Camera-type eye (tissue), 1 donor: ENCODE data around the gene RPS15. TPM values are rescaled to one million over a fixed set of nuclear protein-coding genes. Genes with fewer than 3 reads are reported as not detected.

Experiments used
- total RNA-seq: library from RNA; depleted of rRNA; stranded (reverse); fragments of >200 nt; gene quantifications from one replicate; pipeline ENCODE4 v1.2.3, GENCODE V29; 2014

RPS15 gene
- total RNA-seq, result 926 TPM

DNA sequence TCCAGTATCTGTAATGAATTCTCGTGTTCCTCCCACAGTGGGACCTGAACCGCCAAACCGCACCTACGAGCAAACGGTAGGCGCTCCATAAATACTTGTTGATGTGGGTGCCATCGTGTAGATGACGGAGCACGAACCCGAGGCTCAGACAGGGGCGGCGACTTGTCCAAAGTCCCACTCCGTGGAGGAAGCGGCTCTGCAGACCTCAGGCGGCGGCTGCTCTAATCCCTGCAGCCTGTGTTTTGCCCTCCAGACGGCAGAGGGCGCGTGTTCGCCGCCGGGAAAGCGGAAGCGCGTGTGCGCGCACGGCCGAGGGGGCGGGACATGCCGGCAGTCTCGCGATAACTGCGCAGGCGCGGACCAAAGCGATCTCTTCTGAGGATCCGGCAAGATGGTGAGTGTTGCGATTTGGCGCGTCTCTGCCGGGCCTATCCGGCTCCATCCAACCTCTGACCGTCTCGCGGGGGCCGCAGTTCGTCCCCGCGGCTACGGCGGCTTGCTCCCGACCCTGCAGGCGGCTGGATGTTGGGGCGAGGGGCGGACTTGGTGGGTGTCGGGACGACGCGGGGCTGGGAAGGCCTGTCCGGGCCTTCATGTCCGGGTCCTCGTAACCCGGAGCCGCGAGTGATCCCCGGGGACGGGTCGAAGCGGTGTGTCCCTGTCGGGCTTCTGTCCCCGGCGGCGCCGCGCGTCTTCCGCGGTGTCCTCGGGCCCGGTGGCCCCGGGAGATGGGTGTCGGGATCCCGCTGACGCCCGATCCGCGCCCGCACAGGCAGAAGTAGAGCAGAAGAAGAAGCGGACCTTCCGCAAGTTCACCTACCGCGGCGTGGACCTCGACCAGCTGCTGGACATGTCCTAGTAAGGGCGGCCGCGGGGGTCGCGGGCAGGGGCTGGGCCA is at the start of gene RPS15:
Gene RPS15 (plus strand): TSS at position 362 of the 898 bp plus-strand sequence. CDS start 30 bp downstream, at position 392.

DNA sequence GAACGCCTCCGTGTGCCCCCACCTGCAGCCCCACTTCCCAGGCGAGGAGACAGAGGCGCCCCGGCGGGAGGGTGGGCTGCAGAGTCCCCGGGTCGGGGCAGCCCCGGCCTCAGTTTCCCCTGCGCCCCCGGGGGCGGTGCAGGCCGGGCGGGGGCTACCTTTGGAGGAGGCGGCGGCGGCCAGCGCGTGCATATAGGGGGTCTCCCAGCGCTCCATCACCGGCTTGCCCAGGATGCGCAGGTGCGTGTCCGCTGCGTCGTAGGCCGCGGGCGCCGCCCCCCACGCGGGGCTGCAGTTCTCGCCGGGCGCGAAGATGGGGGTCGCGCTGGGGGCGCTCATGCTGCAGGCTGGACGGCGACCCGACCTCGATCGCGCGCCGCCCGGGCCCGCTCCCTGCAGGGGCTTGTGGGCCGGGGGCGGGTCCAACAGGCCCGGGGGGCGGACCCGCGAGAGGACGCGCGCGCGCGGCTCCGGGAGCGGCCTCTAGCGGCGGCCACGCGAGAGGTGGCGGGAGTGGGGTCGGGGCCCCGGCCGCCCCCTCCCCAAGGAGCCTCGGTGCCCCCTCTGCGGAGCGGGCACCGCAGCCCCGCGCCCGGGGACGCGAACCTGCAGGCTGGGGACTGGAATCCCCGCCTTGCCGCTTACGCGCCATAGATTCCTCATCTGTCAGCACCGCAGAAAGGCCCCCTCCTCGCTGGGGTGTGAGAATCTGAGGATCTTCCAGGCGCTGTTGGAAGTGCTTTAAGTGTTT is 36.9 kb upstream of the RPS15 start, which contains the start of gene GAMT:
Gene GAMT (minus strand): TSS at position 405 of the 751 bp plus-strand sequence. CDS start 66 bp downstream, at position 339.

DNA sequence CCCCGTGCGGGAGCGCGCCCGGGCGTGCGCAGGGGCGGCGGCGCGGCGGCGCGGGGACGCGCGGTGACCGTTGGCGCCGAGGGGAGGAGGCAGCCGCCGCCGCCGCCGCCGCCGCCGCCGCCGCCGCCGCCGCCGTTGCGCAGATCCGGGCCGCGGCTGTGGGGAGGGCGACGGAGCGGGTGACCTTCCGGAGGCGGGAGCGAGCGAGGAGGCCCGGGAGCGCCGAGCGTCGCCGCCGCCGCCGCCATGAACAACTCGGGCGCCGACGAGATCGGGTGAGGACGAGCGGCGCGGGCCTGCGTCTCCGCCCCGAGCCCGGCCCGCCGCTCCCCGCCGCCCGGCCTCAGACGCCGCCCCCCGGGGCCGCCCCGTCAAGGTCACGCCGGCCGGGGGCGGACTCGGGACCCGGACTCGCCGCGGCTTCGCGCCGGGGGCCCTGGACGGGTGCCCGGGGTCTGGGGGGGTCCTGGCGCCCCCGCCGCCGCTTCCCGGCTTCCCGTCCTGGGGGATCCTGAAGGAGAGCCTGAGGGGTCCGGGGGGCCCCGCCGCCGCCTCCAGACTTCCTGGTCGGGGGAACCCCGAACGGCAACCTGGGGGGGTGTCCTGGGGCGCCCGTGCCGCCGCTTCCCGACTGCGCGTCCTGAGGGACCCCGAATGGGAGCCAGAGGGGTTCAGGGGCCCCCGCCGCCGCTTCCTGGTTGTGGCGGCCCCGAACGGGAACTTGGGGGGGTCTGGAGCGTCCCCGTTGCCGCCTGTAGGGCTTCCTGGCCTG is 30.5 kb upstream of the RPS15 start, which contains the start of gene DAZAP1:
Gene DAZAP1 (plus strand): TSS at position 59 of the 772 bp plus-strand sequence. CDS start 188 bp downstream, at position 247.

DNA sequence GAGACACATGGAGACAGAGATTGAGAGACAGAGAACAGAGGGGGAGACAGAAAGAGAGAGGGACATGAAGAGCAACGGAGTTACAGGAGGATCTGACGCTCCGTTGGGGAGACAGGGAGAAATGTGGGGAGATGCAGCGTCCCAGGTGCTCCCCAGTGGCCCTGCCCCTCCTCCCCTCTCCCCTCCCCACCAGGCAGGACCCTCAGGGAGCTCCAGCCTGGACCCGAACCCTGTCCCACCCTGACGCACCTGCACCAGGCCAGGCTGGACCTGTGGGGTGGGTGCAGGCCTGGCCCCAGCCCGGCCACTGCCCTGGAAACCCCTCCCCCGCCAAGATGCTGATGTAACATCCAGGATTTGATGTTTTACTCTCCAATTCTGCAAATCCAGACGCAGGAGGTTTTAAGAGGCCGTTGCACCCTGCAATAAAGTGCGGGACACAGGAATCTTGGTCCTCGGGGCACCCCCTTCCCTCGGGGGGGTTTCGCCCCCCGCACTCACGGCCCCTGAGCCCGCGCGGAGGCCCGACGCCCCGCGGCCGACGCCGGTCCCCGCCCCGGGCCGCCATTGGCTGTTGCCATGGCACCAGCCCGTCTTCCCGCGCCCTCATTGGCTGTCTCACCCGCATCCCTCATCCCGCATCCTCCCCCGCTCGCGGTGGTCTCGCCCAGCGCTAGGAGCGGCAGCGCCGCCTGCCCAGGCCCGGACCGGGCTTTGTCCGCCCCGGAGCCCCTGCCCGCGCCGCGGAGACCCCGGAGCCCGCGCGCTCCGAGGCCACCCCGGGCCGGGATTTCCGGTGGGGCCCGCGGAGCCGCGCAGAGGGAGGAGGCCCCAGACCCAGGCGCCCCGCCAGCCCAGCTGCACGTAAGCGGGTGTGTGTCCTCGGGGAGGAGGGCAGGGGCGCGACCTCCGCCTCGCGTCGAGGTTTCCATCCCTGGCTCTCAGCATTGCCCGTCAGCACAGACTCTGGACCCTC is 11.6 kb downstream of the RPS15 start, which contains the start of gene APC2:
Gene APC2 (plus strand): TSS at position 655 of the 976 bp plus-strand sequence. CDS start 2,881 bp downstream, outside the sequence.

DNA sequence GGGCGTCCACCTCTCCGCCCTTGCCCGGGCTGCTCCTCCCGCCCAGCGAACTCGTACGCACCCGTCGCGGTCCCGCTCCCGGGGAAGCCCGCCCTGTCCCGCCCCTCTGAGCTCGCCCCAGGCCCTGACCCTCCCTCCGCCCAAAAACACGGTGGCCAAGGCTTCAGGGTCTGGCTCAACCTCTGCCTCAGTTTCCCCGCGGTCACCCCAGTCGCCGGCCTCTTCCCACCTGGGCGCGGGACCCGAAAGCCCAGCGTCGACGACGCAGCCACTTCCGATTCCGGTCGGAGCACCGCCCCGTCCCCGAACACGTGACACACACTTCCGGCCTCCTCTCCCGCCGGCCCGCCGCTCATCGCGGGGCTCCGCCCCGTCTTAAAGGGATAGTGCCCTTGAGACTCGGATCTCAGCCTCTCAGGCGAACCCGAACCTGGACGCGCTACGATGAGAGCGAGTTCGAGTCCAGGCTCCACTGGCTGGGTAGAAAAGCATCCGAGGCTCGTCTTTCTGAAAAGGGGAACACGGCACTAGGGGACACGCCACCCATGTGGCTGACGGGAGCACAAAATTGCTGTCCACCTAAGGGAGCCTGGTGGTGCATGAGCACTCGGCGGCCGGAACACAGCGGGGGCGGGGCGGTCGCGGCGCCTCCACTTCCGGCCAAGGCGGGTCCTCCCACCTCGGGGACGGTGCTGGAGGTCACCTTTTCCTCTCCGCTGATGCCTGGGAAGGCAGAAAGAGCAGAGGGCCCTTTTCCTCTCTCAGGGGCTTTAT is 40.9 kb downstream of the RPS15 start, which contains the start of gene C19orf25:
Gene C19orf25 (minus strand): TSS at position 282 of the 774 bp plus-strand sequence. CDS start 312 bp downstream, outside the sequence.

Other genes with a start within 250 kb of the RPS15 start
- gene STK11, start 232.6 kb upstream of the RPS15 start, total RNA-seq, result 58.2 TPM
- gene CBARP, start 200.4 kb upstream of the RPS15 start, total RNA-seq, result 6.2 TPM
- gene ATP5F1D, start 196.6 kb upstream of the RPS15 start, total RNA-seq, result 30.1 TPM
- 48.5 TPM for gene MIDN, start 189.8 kb upstream of the RPS15 start, total RNA-seq
- gene CIRBP, start 169.1 kb upstream of the RPS15 start, total RNA-seq, result 961 TPM
- 14.2 TPM for gene FAM174C, start 162.9 kb upstream of the RPS15 start, total RNA-seq
- gene EFNA2, start 152.5 kb upstream of the RPS15 start, total RNA-seq, result 12.1 TPM
- 69.5 TPM for gene NDUFS7, start 54.5 kb upstream of the RPS15 start, total RNA-seq
- 26.2 TPM for gene GAMT, start 36.9 kb upstream of the RPS15 start, total RNA-seq
- gene DAZAP1, start 30.8 kb upstream of the RPS15 start, total RNA-seq, result 45.7 TPM
- 112 TPM for gene APC2, start 11.7 kb downstream of the RPS15 start, total RNA-seq
- gene C19orf25, start 40.8 kb downstream of the RPS15 start, total RNA-seq, result 30.6 TPM
- gene PCSK4, start 52.0 kb downstream of the RPS15 start, total RNA-seq, result 8.0 TPM
- 20.6 TPM for gene REEP6, start 52.8 kb downstream of the RPS15 start, total RNA-seq
- gene ADAMTSL5, start 74.6 kb downstream of the RPS15 start, total RNA-seq, result 5.2 TPM
- gene PLK5, start 85.7 kb downstream of the RPS15 start, total RNA-seq, result 0.16 TPM
- gene MEX3D, start 129.9 kb downstream of the RPS15 start, total RNA-seq, result 31.4 TPM
- 82.3 TPM for gene MBD3, start 154.5 kb downstream of the RPS15 start, total RNA-seq
- 21.9 TPM for gene UQCR11, start 167.1 kb downstream of the RPS15 start, total RNA-seq
- 88.8 TPM for gene TCF3, start 214.2 kb downstream of the RPS15 start, total RNA-seq